Measurements from ENCODE around the gene WBP2.

GRCh38 chr17:75901727-75902126 lies 46.6 kb upstream of the WBP2 start:
- TF ChIP-seq, protein P1, sequence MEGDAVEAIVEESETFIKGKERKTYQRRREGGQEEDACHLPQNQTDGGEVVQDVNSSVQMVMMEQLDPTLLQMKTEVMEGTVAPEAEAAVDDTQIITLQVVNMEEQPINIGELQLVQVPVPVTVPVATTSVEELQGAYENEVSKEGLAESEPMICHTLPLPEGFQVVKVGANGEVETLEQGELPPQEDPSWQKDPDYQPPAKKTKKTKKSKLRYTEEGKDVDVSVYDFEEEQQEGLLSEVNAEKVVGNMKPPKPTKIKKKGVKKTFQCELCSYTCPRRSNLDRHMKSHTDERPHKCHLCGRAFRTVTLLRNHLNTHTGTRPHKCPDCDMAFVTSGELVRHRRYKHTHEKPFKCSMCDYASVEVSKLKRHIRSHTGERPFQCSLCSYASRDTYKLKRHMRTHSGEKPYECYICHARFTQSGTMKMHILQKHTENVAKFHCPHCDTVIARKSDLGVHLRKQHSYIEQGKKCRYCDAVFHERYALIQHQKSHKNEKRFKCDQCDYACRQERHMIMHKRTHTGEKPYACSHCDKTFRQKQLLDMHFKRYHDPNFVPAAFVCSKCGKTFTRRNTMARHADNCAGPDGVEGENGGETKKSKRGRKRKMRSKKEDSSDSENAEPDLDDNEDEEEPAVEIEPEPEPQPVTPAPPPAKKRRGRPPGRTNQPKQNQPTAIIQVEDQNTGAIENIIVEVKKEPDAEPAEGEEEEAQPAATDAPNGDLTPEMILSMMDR (IDR thresholded peaks at IDR 0.05; ENCODE audit: poor library complexity): no peak
- TF ChIP-seq EZH2 (IDR thresholded peaks at IDR 0.05; ENCODE audit: borderline replicate concordance): no peak

All from hepatocyte (in vitro differentiated cells).